GM10248 (cell line): ENCODE measurements around the gene PASK.

Source experiments
- CTCF ChIA-PET: fragments of 300-600 bp; sonication (Branson Sonifier 250); formaldehyde crosslinking; extraction: SDS; loops from one replicate; lab custom pipeline; 2021; ENCODE audit warnings: antibody characterized with exemption; lab: Yijun Ruan, JAX
- POLR2A ChIA-PET: fragments of 350-650 bp; sonication (Branson Sonifier 250); formaldehyde crosslinking; extraction: SDS; loops from one replicate; lab custom pipeline; 2020; ENCODE audit warnings: antibody characterized with exemption; lab: Yijun Ruan, JAX
- DNase-seq: peaks from one replicate; pipeline ENCODE4 v3.0.0; 2012; ENCODE audit errors: extremely low spot score
- TF ChIP-seq, protein P1 (sequence below): IDR thresholded peaks from 2 replicates; pipeline ENCODE4 v1.5.1; 2012; ENCODE audit warnings: mild to moderate bottlenecking, low read depth; ENCODE audit errors: extremely low read depth, missing control alignments, control extremely low read depth

Gene PASK

DNA sequence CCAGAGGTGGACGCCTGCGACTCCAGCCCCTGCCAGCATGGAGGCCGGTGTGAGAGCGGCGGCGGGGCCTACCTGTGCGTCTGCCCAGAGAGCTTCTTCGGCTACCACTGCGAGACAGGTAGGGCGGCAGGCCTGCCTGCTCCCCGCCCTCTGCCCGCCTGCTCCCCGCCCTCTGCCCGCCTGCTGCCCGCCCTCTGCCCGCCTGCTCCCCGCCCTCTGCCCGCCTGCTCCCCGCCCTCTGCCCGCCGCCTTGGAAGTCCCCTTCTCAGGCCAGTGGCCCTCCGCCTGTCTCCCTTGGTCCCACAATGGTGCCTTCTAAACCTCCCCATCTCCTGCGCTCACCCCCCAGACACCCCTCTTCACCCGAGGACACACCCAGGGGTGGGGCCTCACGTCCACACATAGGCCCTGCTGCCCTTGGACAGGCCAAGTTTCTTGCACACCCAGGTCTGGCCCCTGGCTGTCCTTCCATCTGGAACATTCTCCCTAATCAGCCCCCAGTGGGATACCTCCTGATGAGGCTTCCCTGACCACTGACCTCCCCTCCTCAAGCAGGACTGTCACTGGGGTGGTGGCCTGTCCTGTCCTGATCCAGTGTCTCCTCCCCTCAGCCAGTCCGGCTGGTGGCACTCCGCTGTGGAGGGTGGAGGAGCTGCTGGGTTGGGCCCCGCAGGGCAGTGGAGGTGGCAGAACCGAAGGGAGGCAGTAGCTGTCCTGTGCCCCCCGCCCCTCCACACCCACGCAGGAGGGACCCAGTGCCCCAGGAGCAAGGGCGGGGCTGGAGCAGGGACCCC lies 85.1 kb downstream of the PASK start:
- DNase-seq = no peak
- ChIA-PET POLR2A (interaction anchor here (0.6 kb wide), 1 partner anchor 528 kb away, joined by 4 read pairs; no protein-coding TSS in a partner anchor), CTCF (interaction anchor here (1.4 to 1.5 kb wide), 2 partner anchors 14 to 81 kb away, joined by 3 to 7 read pairs; no protein-coding TSS in a partner anchor)
- TF ChIP-seq, protein P1, sequence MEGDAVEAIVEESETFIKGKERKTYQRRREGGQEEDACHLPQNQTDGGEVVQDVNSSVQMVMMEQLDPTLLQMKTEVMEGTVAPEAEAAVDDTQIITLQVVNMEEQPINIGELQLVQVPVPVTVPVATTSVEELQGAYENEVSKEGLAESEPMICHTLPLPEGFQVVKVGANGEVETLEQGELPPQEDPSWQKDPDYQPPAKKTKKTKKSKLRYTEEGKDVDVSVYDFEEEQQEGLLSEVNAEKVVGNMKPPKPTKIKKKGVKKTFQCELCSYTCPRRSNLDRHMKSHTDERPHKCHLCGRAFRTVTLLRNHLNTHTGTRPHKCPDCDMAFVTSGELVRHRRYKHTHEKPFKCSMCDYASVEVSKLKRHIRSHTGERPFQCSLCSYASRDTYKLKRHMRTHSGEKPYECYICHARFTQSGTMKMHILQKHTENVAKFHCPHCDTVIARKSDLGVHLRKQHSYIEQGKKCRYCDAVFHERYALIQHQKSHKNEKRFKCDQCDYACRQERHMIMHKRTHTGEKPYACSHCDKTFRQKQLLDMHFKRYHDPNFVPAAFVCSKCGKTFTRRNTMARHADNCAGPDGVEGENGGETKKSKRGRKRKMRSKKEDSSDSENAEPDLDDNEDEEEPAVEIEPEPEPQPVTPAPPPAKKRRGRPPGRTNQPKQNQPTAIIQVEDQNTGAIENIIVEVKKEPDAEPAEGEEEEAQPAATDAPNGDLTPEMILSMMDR = no peak

- no peak for DNase-seq
- TF ChIP-seq, protein P1 = peak; percentile 26
- ChIA-PET CTCF (no interaction called here), POLR2A (interaction anchor here (0.6 kb wide), 1 partner anchor 529 kb away, joined by 4 read pairs; no protein-coding TSS in a partner anchor)
These were observed 85.7 kb downstream of the PASK start for GRCh38 chr2:241063587-241063986.

GRCh38 chr2:241063093-241063551 lies 86.2 kb downstream of the PASK start:
- CTCF ChIA-PET = no interaction called here
- TF ChIP-seq, protein P1 = no peak
- POLR2A ChIA-PET = no interaction called here

GRCh38 chr2:241062389-241063092 lies 86.7 kb downstream of the PASK start:
- ChIA-PET POLR2A (no interaction called here), CTCF (no interaction called here)
- TF ChIP-seq, protein P1 = no peak
- no peak for DNase-seq

More at GRCh38 chr2:241063093-241063551, 86.2 kb downstream of the PASK start:
- DNase-seq = no peak

- DNase-seq = no peak
These were observed 88.0 kb downstream of the PASK start for GRCh38 chr2:241061275-241061674.

More at GRCh38 chr2:241061275-241061674, 88.0 kb downstream of the PASK start:
- ChIA-PET CTCF (no interaction called here), POLR2A (no interaction called here)
- TF ChIP-seq, protein P1 = no peak
